Keratinocyte (primary cell): Measurements from ENCODE around the gene TUBB2A. TPM values are rescaled to one million over a fixed set of nuclear protein-coding genes. Genes with fewer than 3 reads are reported as not detected.

Experiments
- DNase-seq: peaks from one replicate; pipeline ENCODE4 v3.0.0-alpha.2; 2011; ENCODE audit warnings: low read depth, missing footprints, low spot score
- FAIRE-seq: peaks from 2 replicates; lab custom pipeline; 2011; peaks lifted over from hg19 to GRCh38; lab: Jason Lieb, UNC
- H2AFZ ChIP-seq: 2 replicates; pipeline ENCODE4 v1.6.0; 2012; ENCODE audit warnings: low read length, control low read depth, inconsistent platforms; ENCODE audit not compliant: control insufficient read depth
- H3K27ac ChIP-seq: 2 replicates; pipeline ENCODE4 v1.5.1; 2011; ENCODE audit warnings: low read length; ENCODE audit not compliant: control insufficient read depth, insufficient read depth
- H3K27me3 ChIP-seq: 3 replicates; pipeline ENCODE4 v1.6.0; 2011; ENCODE audit warnings: low read length; ENCODE audit not compliant: control insufficient read depth, insufficient read depth; ENCODE audit errors: extremely low read depth
- H3K36me3 ChIP-seq, 2 experiments: 2 replicates in 1 of 2; 3 replicates in 1 of 2; pipeline ENCODE4 v1.5.1; 2011; ENCODE audit warnings: low read length in 2 of 2, mild to moderate bottlenecking in 1 of 2; ENCODE audit not compliant: control insufficient read depth in 2 of 2, insufficient read depth in 2 of 2; ENCODE audit errors: extremely low read depth in 1 of 2
- H3K4me1 ChIP-seq: 3 replicates; pipeline ENCODE4 v1.5.1; 2011; ENCODE audit warnings: low read length; ENCODE audit not compliant: control insufficient read depth, insufficient read depth; ENCODE audit errors: extremely low read depth
- H3K4me2 ChIP-seq: 3 replicates; pipeline ENCODE4 v1.6.0; 2011; ENCODE audit warnings: low read depth, low read length; ENCODE audit not compliant: control insufficient read depth, insufficient read depth; ENCODE audit errors: extremely low read depth
- H3K4me3 ChIP-seq, 3 experiments: fragments of 200-600 bp in 1 of 3; sonication (generic) in 1 of 3; 2 replicates in 2 of 3; 3 replicates in 1 of 3; pipeline ENCODE4 v1.5.1; 2011 to 2016; ENCODE audit warnings: low read length in 3 of 3, mild to moderate bottlenecking in 3 of 3, control low read depth in 2 of 3, inconsistent platforms in 1 of 3, low read depth in 1 of 3, mixed read lengths in 1 of 3, mixed run types in 1 of 3, moderate library complexity in 1 of 3; ENCODE audit not compliant: control insufficient read depth in 2 of 3, insufficient read depth in 2 of 3; ENCODE audit errors: extremely low read depth in 1 of 3
- H3K79me2 ChIP-seq: 2 replicates; pipeline ENCODE4 v1.6.0; 2012; ENCODE audit warnings: low read length; ENCODE audit not compliant: control insufficient read depth, insufficient read depth
- H3K9ac ChIP-seq: 3 replicates; pipeline ENCODE4 v1.6.0; 2011; ENCODE audit warnings: low read length; ENCODE audit not compliant: control insufficient read depth, insufficient read depth; ENCODE audit errors: extremely low read depth
- H3K9me1 ChIP-seq: 3 replicates; pipeline ENCODE4 v1.6.0; 2011; ENCODE audit warnings: low read length; ENCODE audit not compliant: control insufficient read depth, insufficient read depth; ENCODE audit errors: extremely low read depth
- H3K9me3 ChIP-seq: 2 replicates; pipeline ENCODE4 v1.5.1; 2012; ENCODE audit warnings: low read depth, low read length; ENCODE audit not compliant: control insufficient read depth
- H4K20me1 ChIP-seq: 3 replicates; pipeline ENCODE4 v1.6.0; 2011; ENCODE audit warnings: low read length; ENCODE audit not compliant: control insufficient read depth, insufficient read depth; ENCODE audit errors: extremely low read depth
- EZH2 ChIP-seq: IDR thresholded peaks from one replicate; pipeline ENCODE4 v1.6.1; 2012; ENCODE audit warnings: inconsistent platforms, mild to moderate bottlenecking, low read length, moderate library complexity
- dilution Hi-C: fragments of 300-500 bp; cut with MboI; formaldehyde crosslinking; loops from one replicate; pipeline ENCODE4 v1.7.0; 2020; ENCODE audit warnings: low sequenced_read_pairs; ENCODE audit not compliant: extremely low pct_ligation_motif_present
- polyA plus RNA-seq, 5 experiments: library from polyadenylated mRNA; depleted of rRNA in 3 of 5; stranded (reverse) in 3 of 5; stranded (forward) in 1 of 5; unstranded in 1 of 5; fragments of >200 nt; gene quantifications; 1 replicate in 1 of 5; 2 replicates in 3 of 5; 3 replicates in 1 of 5; pipeline versions ENCODE4 v1.2.1 to v1.2.3, GENCODE V29; 2011 to 2012; ENCODE audit warnings: missing spikeins in 2 of 5, low read depth in 1 of 5, low replicate concordance in 1 of 5
- TF ChIP-seq, protein P1 (sequence below), 3 experiments: IDR thresholded peaks in 1 of 3; conservative IDR thresholded peaks in 1 of 3; optimal IDR thresholded peaks in 1 of 3; 2 replicates in 2 of 3; 3 replicates in 1 of 3; pipeline versions ENCODE3 to v1.5.1; 2011; ENCODE audit warnings: low read length in 3 of 3, mild to moderate bottlenecking in 3 of 3, moderate library complexity in 2 of 3, control low read depth in 1 of 3, inconsistent platforms in 1 of 3; ENCODE audit not compliant: insufficient read depth in 2 of 3; ENCODE audit errors: extremely low read depth in 1 of 3

TUBB2A gene
- polyA plus RNA-seq, 1 donor (not counting 4 experiments of a cell fraction or from before 2014, with no cell fraction given) = 58.8 TPM

DNA sequence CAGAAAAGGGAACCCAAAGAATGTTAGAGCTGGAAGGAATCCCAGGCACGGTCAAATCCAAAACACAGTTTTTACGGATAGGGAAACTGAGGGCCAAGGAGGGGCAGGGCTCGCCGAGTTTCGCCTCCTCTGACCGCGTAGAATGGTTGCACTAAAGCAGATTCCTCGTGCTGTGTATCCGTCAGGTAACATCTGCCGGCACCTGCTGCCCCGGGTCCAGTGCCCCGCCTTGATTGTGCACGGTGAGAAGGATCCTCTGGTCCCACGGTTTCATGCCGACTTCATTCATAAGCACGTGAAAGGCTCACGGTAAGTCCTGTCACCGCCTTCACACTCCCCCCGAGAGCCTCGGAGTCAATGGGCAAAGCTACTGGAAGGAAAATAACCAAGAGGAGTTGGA lies 17.1 kb downstream of the TUBB2A start:
- dilution Hi-C loops = no loop called here
- Histone ChIP-seq H3K4me1 (peaks cover 14% of the 10 kb centered on the region), H3K9ac (no peak overlapping the region), H4K20me1 (no peaks in the 10 kb centered on the region), H2AFZ (no peak overlapping the region), H3K9me3 (no peaks in the 10 kb centered on the region), H3K79me2 (no peaks in the 10 kb centered on the region), H3K36me3 (peaks cover 10 to 26% of the 10 kb centered on the region in 2 experiments), H3K9me1 (no peaks in the 10 kb centered on the region), H3K4me2 (no peak overlapping the region), H3K27ac (no peak overlapping the region), H3K4me3 (no peak overlapping the region), H3K27me3 (no peaks in the 10 kb centered on the region)
- TF ChIP-seq, protein P1, sequence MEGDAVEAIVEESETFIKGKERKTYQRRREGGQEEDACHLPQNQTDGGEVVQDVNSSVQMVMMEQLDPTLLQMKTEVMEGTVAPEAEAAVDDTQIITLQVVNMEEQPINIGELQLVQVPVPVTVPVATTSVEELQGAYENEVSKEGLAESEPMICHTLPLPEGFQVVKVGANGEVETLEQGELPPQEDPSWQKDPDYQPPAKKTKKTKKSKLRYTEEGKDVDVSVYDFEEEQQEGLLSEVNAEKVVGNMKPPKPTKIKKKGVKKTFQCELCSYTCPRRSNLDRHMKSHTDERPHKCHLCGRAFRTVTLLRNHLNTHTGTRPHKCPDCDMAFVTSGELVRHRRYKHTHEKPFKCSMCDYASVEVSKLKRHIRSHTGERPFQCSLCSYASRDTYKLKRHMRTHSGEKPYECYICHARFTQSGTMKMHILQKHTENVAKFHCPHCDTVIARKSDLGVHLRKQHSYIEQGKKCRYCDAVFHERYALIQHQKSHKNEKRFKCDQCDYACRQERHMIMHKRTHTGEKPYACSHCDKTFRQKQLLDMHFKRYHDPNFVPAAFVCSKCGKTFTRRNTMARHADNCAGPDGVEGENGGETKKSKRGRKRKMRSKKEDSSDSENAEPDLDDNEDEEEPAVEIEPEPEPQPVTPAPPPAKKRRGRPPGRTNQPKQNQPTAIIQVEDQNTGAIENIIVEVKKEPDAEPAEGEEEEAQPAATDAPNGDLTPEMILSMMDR (optimal IDR thresholded peaks at IDR 0.05 in 1 of 3, IDR thresholded peaks at IDR 0.05 in 1 of 3, conservative IDR thresholded peaks at IDR 0.05 in 1 of 3; ENCODE audit: extremely low read depth in 1 of 3, insufficient read depth in 2 of 3, low read length in 3 of 3) = no peak
- no peak for TF ChIP-seq EZH2
- DNase-seq (no peak), FAIRE-seq (no peak)

DNA sequence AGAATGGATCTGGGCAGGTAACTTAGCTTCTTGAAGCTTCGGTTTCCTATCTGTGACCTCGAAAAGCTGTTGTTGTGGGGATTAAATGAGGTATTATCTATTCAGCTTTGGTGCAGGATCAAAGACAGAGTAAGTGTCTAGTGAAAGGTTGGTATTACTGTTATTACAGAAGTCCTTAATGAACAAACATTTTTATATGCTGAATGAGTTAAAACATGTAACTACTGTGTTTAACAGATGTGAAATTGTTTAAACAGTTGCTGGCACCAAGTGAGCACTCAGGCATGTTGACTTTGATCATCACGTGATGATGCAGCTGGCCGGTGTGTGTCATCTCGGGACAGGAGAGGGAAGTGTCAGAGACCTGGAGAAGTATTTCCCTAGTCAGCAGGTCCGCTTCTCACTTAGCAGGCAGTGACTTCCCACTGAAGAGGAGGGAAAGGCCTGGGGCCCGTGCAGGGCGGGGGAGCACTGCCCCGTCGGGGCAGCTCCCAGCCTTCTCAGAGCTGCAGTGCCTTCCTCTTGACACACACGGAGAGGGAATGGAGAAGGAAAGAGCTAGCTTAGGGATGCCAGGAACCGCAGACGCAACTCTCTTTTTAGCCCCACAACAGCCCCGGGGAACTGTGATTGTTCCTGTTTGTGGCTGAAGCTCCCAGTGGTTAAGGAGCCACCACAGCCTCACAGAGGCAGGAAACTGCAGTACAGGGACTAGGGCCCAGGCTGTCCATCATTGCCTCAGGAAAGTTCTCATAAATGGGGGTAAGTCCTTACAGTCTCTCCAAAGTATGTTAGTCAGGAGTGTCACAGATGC lies 18.0 kb downstream of the TUBB2A start:
- H3K4me1 ChIP-seq = peaks cover 14% of the 10 kb centered on the region
- no peak overlapping the region for H3K9ac ChIP-seq
- DNase-seq (no peak), FAIRE-seq (peak; percentile 17)
- H4K20me1 ChIP-seq = no peaks in the 10 kb centered on the region
- no peaks in the 10 kb centered on the region for H3K9me3 ChIP-seq
- H3K36me3 ChIP-seq = peaks cover 10 to 26% of the 10 kb centered on the region in 2 experiments
- no peak overlapping the region for H2AFZ ChIP-seq
- no peak overlapping the region for H3K4me3 ChIP-seq
- no peak overlapping the region for H3K27ac ChIP-seq
- no peaks in the 10 kb centered on the region for H3K79me2 ChIP-seq
- dilution Hi-C loops = no loop called here
- H3K9me1 ChIP-seq = no peaks in the 10 kb centered on the region
- H3K27me3 ChIP-seq = no peaks in the 10 kb centered on the region
- no peak overlapping the region for H3K4me2 ChIP-seq
- TF ChIP-seq, protein P1 (optimal IDR thresholded peaks at IDR 0.05 in 1 of 3, IDR thresholded peaks at IDR 0.05 in 1 of 3, conservative IDR thresholded peaks at IDR 0.05 in 1 of 3; ENCODE audit: extremely low read depth in 1 of 3, insufficient read depth in 2 of 3, low read length in 3 of 3) = no peak
- no peak for TF ChIP-seq EZH2
